Measurements from ENCODE around the gene FNDC10.
A peak's percentile ranks its signal among the peaks of the same experiment; 100 is the strongest.

The FNDC10 gene

DNA sequence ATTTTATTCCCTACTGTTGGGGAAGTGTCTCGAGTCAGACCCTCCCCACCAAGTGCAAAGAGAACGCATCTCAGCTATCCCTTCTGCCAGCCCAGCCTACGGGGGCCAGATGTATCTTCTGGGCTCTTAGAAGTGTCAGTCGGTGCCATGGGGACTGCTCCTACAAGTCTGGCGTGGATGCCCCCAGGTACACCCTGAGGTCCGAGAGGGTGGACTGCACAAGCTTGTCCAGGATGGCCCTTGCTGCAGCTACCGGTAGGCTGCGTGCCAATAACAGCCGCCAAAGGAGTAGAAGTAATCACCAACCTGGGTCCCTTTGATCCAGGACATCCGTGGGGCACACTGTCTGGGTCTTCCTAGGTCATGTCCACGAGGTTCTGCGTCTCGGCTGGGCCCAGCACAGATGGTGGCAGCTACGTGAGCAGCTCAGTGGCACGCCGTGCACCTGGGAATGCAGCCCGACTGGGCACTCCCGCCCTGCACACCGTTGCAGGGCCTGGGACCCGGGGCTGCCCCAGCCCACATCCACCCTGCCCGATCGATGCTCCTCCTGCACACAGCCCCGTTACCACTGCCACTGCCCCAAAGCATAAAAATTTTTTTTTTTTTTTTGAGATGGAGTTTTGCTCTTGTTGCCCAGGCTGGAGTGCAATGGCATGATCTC, 16.5 kb downstream of the FNDC10 start:
- Histone ChIP-seq H3K4me3 (ENCODE audit: low read depth in 1 of 2, low read length in 2 of 2) (no peak overlapping the region), H3K36me3 (ENCODE audit: control insufficient read depth in 1 of 2, insufficient read depth in 2 of 2, low read length in 2 of 2) (no peaks in the 10 kb centered on the region), H3K27ac (ENCODE audit: low read depth, low read length) (no peak overlapping the region), H3K9me3 (ENCODE audit: control insufficient read depth in 1 of 2, low read length in 2 of 2) (no peaks in the 10 kb centered on the region), H3K27me3 (ENCODE audit: control insufficient read depth in 1 of 2, insufficient read depth in 2 of 2, low read length in 2 of 2) (peaks cover 0 to under 1% of the 10 kb centered on the region in 2 donors), H3K9ac (ENCODE audit: low read depth in 1 of 2, low read length in 2 of 2) (no peak overlapping the region), H3K4me1 (ENCODE audit: control insufficient read depth in 1 of 2, insufficient read depth in 2 of 2, low read length in 2 of 2) (peaks cover 0 to 7% of the 10 kb centered on the region in 2 donors)

DNA sequence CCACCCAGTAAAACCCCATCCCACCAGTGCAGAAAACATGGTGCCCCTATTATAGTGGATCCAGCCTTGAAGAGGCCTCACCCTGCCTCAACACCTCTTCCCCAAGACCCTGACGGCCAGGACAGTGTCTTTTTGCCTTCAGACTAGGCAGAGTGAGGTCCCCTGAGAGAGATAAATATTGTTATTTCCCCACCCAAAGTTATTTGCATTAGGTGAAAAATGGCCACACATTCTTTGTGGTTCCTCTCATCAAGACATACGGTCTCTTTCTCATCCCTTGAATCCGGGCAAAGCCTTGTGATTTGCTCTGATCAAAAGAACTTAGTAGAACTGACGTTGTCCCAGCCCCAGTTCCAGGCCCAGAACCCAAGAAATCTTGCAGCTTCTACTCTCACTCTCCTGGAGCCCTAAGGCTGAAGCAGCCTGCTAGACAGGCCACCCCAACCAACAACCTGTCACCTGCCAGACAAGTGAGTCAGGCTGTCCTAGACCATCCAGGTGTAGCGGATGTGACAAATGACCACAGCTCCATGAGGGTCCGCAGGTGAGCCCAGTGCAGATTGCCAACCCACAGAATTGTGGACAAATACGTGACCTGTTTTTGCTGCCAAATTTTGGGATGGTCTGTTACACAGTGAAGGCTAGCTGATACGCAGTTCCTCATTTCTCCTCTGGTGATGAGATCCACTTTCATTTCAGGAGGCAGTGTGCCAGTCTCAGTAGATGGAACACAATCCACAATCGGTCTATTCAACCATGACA, 17.2 kb downstream of the FNDC10 start:
- Histone ChIP-seq H3K4me3 (ENCODE audit: low read depth in 1 of 2, low read length in 2 of 2) (no peak overlapping the region), H3K27me3 (ENCODE audit: control insufficient read depth in 1 of 2, insufficient read depth in 2 of 2, low read length in 2 of 2) (no peaks in the 10 kb centered on the region)

DNA sequence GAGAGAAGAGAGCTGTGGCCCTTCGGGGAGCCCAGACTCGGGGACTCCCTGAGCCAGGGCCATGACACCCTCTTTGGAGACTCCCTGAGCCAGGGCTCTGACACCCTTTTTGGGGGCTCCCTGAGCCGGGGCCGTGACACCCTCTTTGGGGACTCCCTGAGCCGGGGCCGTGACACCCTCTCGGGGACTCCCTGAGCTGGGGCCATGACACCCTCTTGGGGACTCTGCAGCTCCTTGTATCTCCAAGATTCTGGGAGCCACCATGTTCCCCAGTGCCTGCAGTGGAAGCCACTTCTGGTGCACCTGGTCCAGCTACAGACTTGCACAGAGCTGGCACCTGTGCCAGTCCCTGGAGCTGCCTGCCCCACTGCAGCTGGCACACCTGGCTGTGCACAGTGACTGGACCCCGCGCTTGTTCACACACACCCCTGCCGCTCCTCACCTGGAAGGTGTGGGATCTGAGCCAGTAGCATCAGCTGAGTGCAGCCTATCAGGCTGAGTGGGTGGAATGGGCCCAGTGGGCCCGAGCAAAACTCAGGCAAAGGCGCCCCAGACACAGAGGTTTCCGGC, 21.5 kb downstream of the FNDC10 start:
- Histone ChIP-seq H3K27ac (ENCODE audit: low read depth, low read length) (no peak overlapping the region), H3K27me3 (ENCODE audit: control insufficient read depth in 1 of 2, insufficient read depth in 2 of 2, low read length in 2 of 2) (no peaks in the 10 kb centered on the region), H3K4me3 (ENCODE audit: low read depth in 1 of 2, low read length in 2 of 2) (no peak overlapping the region)

More for the DNA sequence above, 17.2 kb downstream of the FNDC10 start:
- Histone ChIP-seq H3K4me1 (ENCODE audit: control insufficient read depth in 1 of 2, insufficient read depth in 2 of 2, low read length in 2 of 2) (peaks cover 4 to 14% of the 10 kb centered on the region in 2 donors), H3K9me3 (ENCODE audit: control insufficient read depth in 1 of 2, low read length in 2 of 2) (no peaks in the 10 kb centered on the region), H3K27ac (ENCODE audit: low read depth, low read length) (no peak overlapping the region), H3K9ac (ENCODE audit: low read depth in 1 of 2, low read length in 2 of 2) (no peak overlapping the region), H3K36me3 (ENCODE audit: control insufficient read depth in 1 of 2, insufficient read depth in 2 of 2, low read length in 2 of 2) (no peaks in the 10 kb centered on the region)

DNA sequence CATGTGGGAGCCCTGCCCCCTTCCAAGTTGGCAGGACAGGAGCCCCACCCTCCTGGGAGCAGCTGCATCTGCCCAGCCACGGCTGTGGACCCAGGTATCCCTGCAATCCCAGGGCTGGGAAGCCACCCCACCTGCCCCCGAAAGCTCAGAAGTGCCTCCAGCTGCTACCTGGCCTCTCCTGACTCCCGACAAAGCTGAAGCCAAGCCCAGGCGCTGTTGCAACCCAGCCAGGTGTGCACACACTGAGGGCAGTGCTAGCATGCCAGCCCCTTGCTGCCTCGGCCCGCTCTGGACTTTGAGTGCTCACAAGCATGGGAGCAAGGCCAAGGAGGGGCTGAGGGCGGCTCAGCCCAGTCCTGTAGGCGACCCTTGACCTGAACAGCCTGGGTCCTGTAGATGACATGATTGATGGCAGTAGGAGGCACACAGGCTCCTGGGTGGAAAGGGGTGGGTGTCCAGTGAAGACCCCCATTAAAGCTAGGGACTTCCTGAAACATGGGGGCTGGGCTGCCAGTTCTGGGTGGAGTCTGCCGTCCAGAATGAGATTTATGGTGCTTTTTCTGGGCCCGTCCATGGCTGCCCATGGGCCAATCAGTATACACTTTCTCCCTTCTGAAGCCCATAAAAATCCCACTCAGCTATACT, 22.4 kb downstream of the FNDC10 start:
- Histone ChIP-seq H3K9ac (ENCODE audit: low read depth in 1 of 2, low read length in 2 of 2) (peak overlapping the region in 1 of 2 donors; percentile 1), H3K4me1 (ENCODE audit: control insufficient read depth in 1 of 2, insufficient read depth in 2 of 2, low read length in 2 of 2) (peaks cover 11 to 46% of the 10 kb centered on the region in 2 donors), H3K27me3 (ENCODE audit: control insufficient read depth in 1 of 2, insufficient read depth in 2 of 2, low read length in 2 of 2) (no peaks in the 10 kb centered on the region), H3K4me3 (ENCODE audit: low read depth in 1 of 2, low read length in 2 of 2) (peak overlapping the region in 1 of 2 donors; percentile 28), H3K36me3 (ENCODE audit: control insufficient read depth in 1 of 2, insufficient read depth in 2 of 2, low read length in 2 of 2) (no peaks in the 10 kb centered on the region), H3K9me3 (ENCODE audit: control insufficient read depth in 1 of 2, low read length in 2 of 2) (no peaks in the 10 kb centered on the region), H3K27ac (ENCODE audit: low read depth, low read length) (peak overlapping the region; percentile 30)

More for the DNA sequence above, 21.5 kb downstream of the FNDC10 start:
- Histone ChIP-seq H3K9ac (ENCODE audit: low read depth in 1 of 2, low read length in 2 of 2) (no peak overlapping the region), H3K36me3 (ENCODE audit: control insufficient read depth in 1 of 2, insufficient read depth in 2 of 2, low read length in 2 of 2) (no peaks in the 10 kb centered on the region), H3K4me1 (ENCODE audit: control insufficient read depth in 1 of 2, insufficient read depth in 2 of 2, low read length in 2 of 2) (peaks cover 11 to 38% of the 10 kb centered on the region in 2 donors), H3K9me3 (ENCODE audit: control insufficient read depth in 1 of 2, low read length in 2 of 2) (no peaks in the 10 kb centered on the region)

DNA sequence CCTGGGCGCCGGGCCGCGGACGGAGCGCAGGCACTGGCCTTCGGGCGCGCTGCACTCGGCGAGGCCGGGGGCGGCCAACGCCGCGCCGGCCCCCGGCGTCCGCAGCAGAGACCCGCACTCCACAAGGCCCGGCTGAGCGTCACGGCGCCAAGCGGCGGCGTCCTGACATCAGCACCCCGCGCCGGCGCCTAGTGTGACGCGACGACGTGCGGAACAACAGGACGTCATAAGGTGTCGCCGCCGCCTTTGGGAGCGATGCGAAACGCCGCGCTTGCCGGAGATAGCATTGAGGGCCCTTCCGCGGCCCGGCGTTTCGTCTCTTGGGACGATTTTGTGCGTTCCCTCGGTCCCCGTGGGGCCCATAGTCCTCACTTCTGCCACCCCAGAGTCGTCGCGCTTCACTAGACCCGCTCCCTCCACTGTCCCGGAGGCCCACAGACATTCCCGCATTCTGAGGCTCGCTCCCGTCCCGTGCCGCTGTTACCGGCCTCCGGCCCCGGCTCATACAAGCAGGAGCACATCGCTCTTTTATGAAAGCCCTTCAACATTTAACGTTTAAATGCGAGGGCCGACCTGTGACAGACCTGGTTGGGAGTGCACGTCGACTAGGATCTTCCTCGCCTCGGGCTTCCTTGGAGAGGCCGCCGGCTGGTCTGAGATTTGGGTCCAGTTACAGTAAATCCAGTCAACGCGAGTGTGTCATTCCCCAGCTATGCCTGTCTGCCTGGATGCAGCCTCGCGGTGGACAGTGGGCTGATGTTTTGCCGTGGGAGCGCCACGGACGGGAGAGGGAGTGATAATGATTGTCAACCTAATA, 25.0 kb downstream of the FNDC10 start, which contains the start of gene SSU72:
Gene SSU72 (minus strand): TSS at position 143 of the 817 bp plus-strand sequence. CDS start 306 bp downstream, outside the sequence.
- Histone ChIP-seq H3K36me3 (ENCODE audit: control insufficient read depth in 1 of 2, insufficient read depth in 2 of 2, low read length in 2 of 2) (peaks cover 0 to 13% of the 10 kb centered on the region in 2 donors), H3K27me3 (ENCODE audit: control insufficient read depth in 1 of 2, insufficient read depth in 2 of 2, low read length in 2 of 2) (no peaks in the 10 kb centered on the region), H3K4me1 (ENCODE audit: control insufficient read depth in 1 of 2, insufficient read depth in 2 of 2, low read length in 2 of 2) (peaks cover 16 to 47% of the 10 kb centered on the region in 2 donors), H3K9ac (ENCODE audit: low read depth in 1 of 2, low read length in 2 of 2) (peak within 1 kb of the TSS; percentile 98 to 100), H3K27ac (ENCODE audit: low read depth, low read length) (peak within 1 kb of the TSS; percentile 99), H3K4me3 (ENCODE audit: low read depth in 1 of 2, low read length in 2 of 2) (peak within 1 kb of the TSS; percentile 98), H3K9me3 (ENCODE audit: control insufficient read depth in 1 of 2, low read length in 2 of 2) (no peaks in the 10 kb centered on the region)

DNA sequence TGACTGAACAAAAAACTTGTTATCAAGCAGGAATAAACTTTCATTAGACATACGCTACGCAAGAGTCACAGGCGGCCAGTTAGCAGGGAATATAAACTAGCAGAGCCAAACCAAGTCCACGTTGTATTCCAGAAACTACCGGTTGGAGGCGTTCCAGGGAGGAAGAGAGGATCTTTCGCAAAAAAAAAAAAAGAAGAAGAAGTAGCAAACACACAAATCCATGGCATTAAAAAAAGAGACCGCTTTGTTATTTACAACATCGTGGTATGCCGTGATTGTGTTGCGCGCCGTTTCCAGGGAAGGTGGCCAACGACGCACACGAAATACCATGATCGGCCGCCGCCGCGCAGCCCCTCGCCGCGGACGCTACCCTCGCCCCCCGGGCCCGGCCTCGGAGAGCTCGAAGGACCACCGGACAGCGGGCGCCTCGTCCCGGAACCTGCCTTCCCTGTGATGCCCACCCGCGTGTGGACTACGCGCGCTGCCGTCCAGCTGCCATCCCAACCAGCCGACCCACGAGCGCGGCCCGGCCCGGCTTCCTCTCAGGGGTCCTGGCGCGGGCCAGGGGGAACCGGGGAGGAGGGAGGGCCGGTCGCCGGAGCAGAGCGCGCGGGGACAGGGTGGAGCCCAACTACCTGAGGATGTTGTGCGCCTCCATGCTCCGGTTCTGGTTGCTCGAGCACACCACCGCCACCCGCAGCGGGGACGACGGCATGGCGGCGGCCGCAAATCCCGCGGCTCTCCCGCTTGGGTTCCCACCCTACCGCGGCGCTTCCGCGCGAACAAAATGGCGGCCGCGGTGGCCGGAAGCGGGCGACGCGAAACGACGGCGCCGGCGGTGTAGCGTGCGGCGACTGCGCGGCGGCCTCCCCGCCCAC, 25.9 kb downstream of the FNDC10 start:
- Histone ChIP-seq H3K9ac (ENCODE audit: low read depth in 1 of 2, low read length in 2 of 2) (peak overlapping the region; percentile 96 to 100), H3K27me3 (ENCODE audit: control insufficient read depth in 1 of 2, insufficient read depth in 2 of 2, low read length in 2 of 2) (no peaks in the 10 kb centered on the region), H3K27ac (ENCODE audit: low read depth, low read length) (peak overlapping the region; percentile 99), H3K36me3 (ENCODE audit: control insufficient read depth in 1 of 2, insufficient read depth in 2 of 2, low read length in 2 of 2) (peaks cover 3 to 18% of the 10 kb centered on the region in 2 donors), H3K4me1 (ENCODE audit: control insufficient read depth in 1 of 2, insufficient read depth in 2 of 2, low read length in 2 of 2) (peaks cover 17 to 46% of the 10 kb centered on the region in 2 donors), H3K4me3 (ENCODE audit: low read depth in 1 of 2, low read length in 2 of 2) (peak overlapping the region; percentile 98), H3K9me3 (ENCODE audit: control insufficient read depth in 1 of 2, low read length in 2 of 2) (no peaks in the 10 kb centered on the region)

DNA sequence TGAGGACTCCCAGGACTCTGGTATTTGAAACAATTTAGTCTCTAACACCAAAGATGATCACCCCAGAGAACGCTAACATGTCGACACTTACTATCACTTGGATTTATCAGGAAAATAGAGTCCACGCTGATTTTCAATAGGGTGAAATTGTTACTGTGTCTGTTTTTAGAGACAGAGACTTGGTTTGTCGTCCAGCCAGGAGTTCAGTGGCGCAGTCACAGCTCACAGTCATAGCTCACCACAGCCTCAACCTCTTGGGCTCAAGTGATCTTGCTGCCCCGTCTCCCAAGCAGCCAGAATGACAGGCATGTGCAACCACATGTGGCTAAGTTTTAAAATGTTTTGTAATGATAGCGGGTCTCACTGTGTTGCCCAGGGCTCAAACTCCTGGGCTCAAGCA, 30.6 kb downstream of the FNDC10 start:
- Histone ChIP-seq H3K36me3 (ENCODE audit: control insufficient read depth in 1 of 2, insufficient read depth in 2 of 2, low read length in 2 of 2) (peaks cover 20 to 36% of the 10 kb centered on the region in 2 donors), H3K4me1 (ENCODE audit: control insufficient read depth in 1 of 2, insufficient read depth in 2 of 2, low read length in 2 of 2) (peaks cover 5 to 16% of the 10 kb centered on the region in 2 donors), H3K27me3 (ENCODE audit: control insufficient read depth in 1 of 2, insufficient read depth in 2 of 2, low read length in 2 of 2) (no peaks in the 10 kb centered on the region), H3K9me3 (ENCODE audit: control insufficient read depth in 1 of 2, low read length in 2 of 2) (no peaks in the 10 kb centered on the region), H3K9ac (ENCODE audit: low read depth in 1 of 2, low read length in 2 of 2) (no peak overlapping the region), H3K4me3 (ENCODE audit: low read depth in 1 of 2, low read length in 2 of 2) (no peak overlapping the region), H3K27ac (ENCODE audit: low read depth, low read length) (no peak overlapping the region)

DNA sequence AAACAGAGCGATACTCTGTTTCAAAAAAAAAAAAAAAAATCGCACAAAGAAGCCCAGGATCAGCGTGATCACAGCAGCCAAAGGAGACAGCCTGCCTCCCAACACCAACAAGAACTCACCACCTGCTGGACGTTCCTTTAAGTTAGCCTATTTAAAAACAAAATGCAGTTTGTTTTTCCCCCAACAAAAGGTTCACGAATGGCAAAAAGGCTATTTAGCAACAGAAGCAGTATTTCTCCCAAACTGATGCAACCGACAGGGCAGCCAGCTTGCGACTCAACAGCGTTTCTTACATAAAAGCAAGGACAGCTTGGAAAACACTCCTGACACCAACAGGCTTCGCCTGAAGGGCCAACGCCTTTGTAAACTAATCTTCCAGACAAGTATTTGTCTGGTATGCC, 32.0 kb downstream of the FNDC10 start:
- peaks cover 29 to 51% of the 10 kb centered on the region in 2 donors for H3K36me3 ChIP-seq (ENCODE audit: control insufficient read depth in 1 of 2, insufficient read depth in 2 of 2, low read length in 2 of 2)
- H3K4me3 ChIP-seq (ENCODE audit: low read depth in 1 of 2, low read length in 2 of 2) = no peak overlapping the region
- no peaks in the 10 kb centered on the region for H3K27me3 ChIP-seq (ENCODE audit: control insufficient read depth in 1 of 2, insufficient read depth in 2 of 2, low read length in 2 of 2)
- H3K9me3 ChIP-seq (ENCODE audit: control insufficient read depth in 1 of 2, low read length in 2 of 2) = no peaks in the 10 kb centered on the region
- H3K9ac ChIP-seq (ENCODE audit: low read depth in 1 of 2, low read length in 2 of 2) = no peak overlapping the region
- no peak overlapping the region for H3K27ac ChIP-seq (ENCODE audit: low read depth, low read length)
- H3K4me1 ChIP-seq (ENCODE audit: control insufficient read depth in 1 of 2, insufficient read depth in 2 of 2, low read length in 2 of 2) = peaks cover 5 to 9% of the 10 kb centered on the region in 2 donors

Measured in duodenal mucosa (tissue), 2 donors.